ENCODE measurements around the gene ETF1. TPM values are rescaled to one million over a fixed set of nuclear protein-coding genes. Genes with fewer than 3 reads are reported as not detected.

The ETF1 gene
- total RNA-seq (2022; extraction: Qiagen RNA extraction; ENCODE audit: low read depth): 126 to 138 TPM (median 132 TPM) in 5 replicates

DNA sequence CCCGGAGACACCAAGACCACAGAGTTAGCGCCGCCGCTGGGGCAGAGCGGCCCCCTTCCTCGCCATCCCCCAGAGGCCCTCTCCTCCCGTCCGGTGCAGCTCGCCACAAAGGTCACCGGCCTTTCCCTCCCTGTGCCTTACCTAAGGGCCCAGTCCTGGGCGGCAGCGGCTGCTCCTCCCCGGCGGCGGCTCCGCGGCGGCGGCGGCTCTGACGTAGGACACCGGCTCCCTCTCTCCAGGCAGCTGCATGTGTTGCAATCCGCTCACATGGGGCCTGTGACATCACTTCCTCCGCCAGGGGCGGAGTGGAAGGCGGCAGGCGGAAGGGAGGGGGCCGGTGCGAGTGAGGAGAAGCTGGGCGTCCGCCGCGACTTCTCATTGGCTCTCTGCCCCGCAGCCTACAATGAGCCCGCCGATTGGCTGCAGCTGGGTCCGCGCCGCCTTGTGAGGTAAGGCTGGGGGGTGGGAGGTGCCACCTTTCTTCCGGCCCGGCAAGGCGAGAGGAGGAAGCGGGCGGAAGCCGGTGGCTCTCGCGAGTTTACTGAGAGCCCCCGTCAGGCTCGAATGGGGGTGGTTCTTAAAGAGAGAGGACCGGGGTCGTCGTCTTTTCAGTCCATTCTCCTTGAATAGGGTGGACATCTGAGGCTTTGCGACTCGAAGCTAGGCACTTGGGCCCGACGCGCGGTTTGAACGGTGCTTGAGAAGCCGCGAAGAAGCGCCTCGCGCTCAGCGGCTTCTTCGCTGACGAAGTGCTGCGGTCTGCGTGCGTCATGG lies at the start of gene ETF1:
Gene ETF1 (minus strand): TSS at position 281 of the 774 bp plus-strand sequence. CDS start 318 bp downstream, outside the sequence.

GRCh38 chr5:138575194-138576015 lies 32.4 kb upstream of the ETF1 start, which contains the start of gene HSPA9:
Gene HSPA9 (minus strand): TSS chr5:138575401. CDS start chr5:138575318, 83 bp downstream.

DNA sequence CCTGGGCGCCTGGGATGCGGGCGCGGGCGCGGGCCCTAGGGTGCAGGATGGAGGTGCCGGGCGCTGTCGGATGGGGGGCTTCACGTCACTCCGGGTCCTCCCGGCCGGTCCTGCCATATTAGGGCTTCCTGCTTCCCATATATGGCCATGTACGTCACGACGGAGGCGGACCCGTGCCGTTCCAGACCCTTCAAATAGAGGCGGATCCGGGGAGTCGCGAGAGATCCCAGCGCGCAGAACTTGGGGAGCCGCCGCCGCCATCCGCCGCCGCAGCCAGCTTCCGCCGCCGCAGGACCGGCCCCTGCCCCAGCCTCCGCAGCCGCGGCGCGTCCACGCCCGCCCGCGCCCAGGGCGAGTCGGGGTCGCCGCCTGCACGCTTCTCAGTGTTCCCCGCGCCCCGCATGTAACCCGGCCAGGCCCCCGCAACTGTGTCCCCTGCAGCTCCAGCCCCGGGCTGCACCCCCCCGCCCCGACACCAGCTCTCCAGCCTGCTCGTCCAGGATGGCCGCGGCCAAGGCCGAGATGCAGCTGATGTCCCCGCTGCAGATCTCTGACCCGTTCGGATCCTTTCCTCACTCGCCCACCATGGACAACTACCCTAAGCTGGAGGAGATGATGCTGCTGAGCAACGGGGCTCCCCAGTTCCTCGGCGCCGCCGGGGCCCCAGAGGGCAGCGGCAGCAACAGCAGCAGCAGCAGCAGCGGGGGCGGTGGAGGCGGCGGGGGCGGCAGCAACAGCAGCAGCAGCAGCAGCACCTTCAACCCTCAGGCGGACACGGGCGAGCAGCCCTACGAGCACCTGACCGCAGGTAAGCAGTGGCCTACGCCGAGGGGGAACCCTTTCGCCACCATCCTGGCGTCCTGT lies 77.5 kb downstream of the ETF1 start, which contains the start of gene EGR1:
Gene EGR1 (plus strand): TSS at position 219 of the 864 bp plus-strand sequence. CDS start 283 bp downstream, at position 502.

Other genes starting within 250 kb of the ETF1 start
- 8.6 to 11.7 TPM (median 10.5 TPM) in 5 replicates for gene CDC25C, start 211.4 kb downstream of the ETF1 start, total RNA-seq (2022; extraction: Qiagen RNA extraction; ENCODE audit: low read depth)
- gene FAM53C, start 205.0 kb downstream of the ETF1 start, total RNA-seq (2022; extraction: Qiagen RNA extraction; ENCODE audit: low read depth): 18.4 to 23.9 TPM (median 21.3 TPM) in 5 replicates
- gene KDM3B, start 190.6 kb downstream of the ETF1 start, total RNA-seq (2022; extraction: Qiagen RNA extraction; ENCODE audit: low read depth): 34.9 to 45.4 TPM (median 40.0 TPM) in 5 replicates
- 6.1 to 7.7 TPM (median 6.9 TPM) in 5 replicates for gene REEP2, start 104.2 kb downstream of the ETF1 start, total RNA-seq (2022; extraction: Qiagen RNA extraction; ENCODE audit: low read depth)
- gene EGR1, start 77.8 kb downstream of the ETF1 start, total RNA-seq (2022; extraction: Qiagen RNA extraction; ENCODE audit: low read depth): 8.5 to 13.4 TPM (median 10.9 TPM) in 5 replicates
- 322 to 349 TPM (median 328 TPM) in 5 replicates for gene HSPA9, start 32.2 kb upstream of the ETF1 start, total RNA-seq (2022; extraction: Qiagen RNA extraction; ENCODE audit: low read depth)
- gene CTNNA1, start 210.2 kb upstream of the ETF1 start, total RNA-seq (2022; extraction: Qiagen RNA extraction; ENCODE audit: low read depth): 181 to 209 TPM (median 190 TPM) in 5 replicates